Hepatocyte (in vitro differentiated cells): Measurements from ENCODE around the gene ZSCAN12. TPM values are rescaled to one million over a fixed set of nuclear protein-coding genes. Genes with fewer than 3 reads are reported as not detected.

Source experiments
- DNase-seq: peaks from one replicate; pipeline ENCODE4 v3.0.0-alpha.2; 2016; ENCODE audit warnings: low spot score
- H2AFZ ChIP-seq: fragments of 200-600 bp; sonication (generic); 2 replicates; pipeline ENCODE4 v1.6.0; 2016; ENCODE audit warnings: antibody characterized with exemption, mild to moderate bottlenecking
- H3K27ac ChIP-seq: fragments of 200-600 bp; sonication (generic); 2 replicates; pipeline ENCODE4 v1.5.1; 2016; ENCODE audit warnings: mild to moderate bottlenecking
- H3K27me3 ChIP-seq: fragments of 200-600 bp; sonication (generic); 2 replicates; pipeline ENCODE4 v1.6.1; 2016
- H3K36me3 ChIP-seq: fragments of 200-600 bp; sonication (generic); replicated peaks from 2 replicates; pipeline ENCODE4 v1.5.1; 2016; ENCODE audit warnings: low read depth; ENCODE audit not compliant: insufficient read depth
- H3K4me1 ChIP-seq: fragments of 200-600 bp; sonication (generic); 2 replicates; pipeline ENCODE4 v1.5.1; 2016; ENCODE audit warnings: mild to moderate bottlenecking, moderate library complexity; ENCODE audit not compliant: insufficient read depth
- H3K4me2 ChIP-seq: fragments of 200-600 bp; sonication (generic); 2 replicates; pipeline ENCODE4 v1.6.0; 2016
- H3K4me3 ChIP-seq: fragments of 200-600 bp; sonication (generic); 2 replicates; pipeline ENCODE4 v1.5.1; 2016; ENCODE audit warnings: mild to moderate bottlenecking
- H3K79me2 ChIP-seq: fragments of 200-600 bp; sonication (generic); 2 replicates; pipeline ENCODE4 v1.6.0; 2017; ENCODE audit warnings: mild to moderate bottlenecking
- H3K9me2 ChIP-seq: fragments of 200-600 bp; sonication (generic); replicated peaks from 2 replicates; pipeline ENCODE4 v1.6.0; 2017; ENCODE audit warnings: mild to moderate bottlenecking; ENCODE audit not compliant: insufficient read depth
- H3K9me3 ChIP-seq: fragments of 200-600 bp; sonication (generic); 2 replicates; pipeline ENCODE4 v1.5.1; 2016; ENCODE audit warnings: low read depth, mild to moderate bottlenecking
- H4K20me1 ChIP-seq: fragments of 200-600 bp; sonication (generic); 2 replicates; pipeline ENCODE4 v1.6.0; 2016; ENCODE audit warnings: mild to moderate bottlenecking; ENCODE audit not compliant: insufficient read depth, poor library complexity, severe bottlenecking
- EZH2 ChIP-seq: fragments of 200-600 bp; sonication (generic); IDR thresholded peaks from 2 replicates; pipeline ENCODE4 v1.6.1; 2016; ENCODE audit warnings: antibody characterized with exemption, mild to moderate bottlenecking, borderline replicate concordance
- EZH2phosphoT487 ChIP-seq: fragments of 200-600 bp; sonication (generic); IDR thresholded peaks from one replicate; pipeline ENCODE4 v1.6.1; 2018; ENCODE audit warnings: antibody characterized with exemption, mild to moderate bottlenecking, low read depth, moderate library complexity; ENCODE audit not compliant: unreplicated experiment, severe bottlenecking
- WGBS: methylation state at CpG from one replicate; pipeline ENCODE4 v1.1.6; 2016; ENCODE audit warnings: low lambda C conversion rate; ENCODE audit errors: missing lambda C conversion rate; 5-methylcytosine and 5-hydroxymethylcytosine counted together
- polyA plus RNA-seq: library from polyadenylated mRNA; unstranded; fragments of >200 nt; fragmentation: Nextera tagmentation; extraction: Ambion mirVana; gene quantifications from 2 replicates; pipeline ENCODE4 v1.2.1, GENCODE V29; 2016
- total RNA-seq: library from RNA; depleted of rRNA; stranded (reverse); fragments of >200 nt; gene quantifications from 2 replicates; pipeline ENCODE4 v1.2.3, GENCODE V29; 2014
- TF ChIP-seq, protein P1 (sequence below): fragments of 200-600 bp; sonication (generic); IDR thresholded peaks from 2 replicates; pipeline ENCODE4 v1.5.1; 2016; ENCODE audit warnings: antibody characterized with exemption, mild to moderate bottlenecking; ENCODE audit not compliant: poor library complexity

ZSCAN12 gene
- total and polyA plus RNA-seq, 2 experiments from 2014 or later = 2.1 to 6.1 TPM

DNA sequence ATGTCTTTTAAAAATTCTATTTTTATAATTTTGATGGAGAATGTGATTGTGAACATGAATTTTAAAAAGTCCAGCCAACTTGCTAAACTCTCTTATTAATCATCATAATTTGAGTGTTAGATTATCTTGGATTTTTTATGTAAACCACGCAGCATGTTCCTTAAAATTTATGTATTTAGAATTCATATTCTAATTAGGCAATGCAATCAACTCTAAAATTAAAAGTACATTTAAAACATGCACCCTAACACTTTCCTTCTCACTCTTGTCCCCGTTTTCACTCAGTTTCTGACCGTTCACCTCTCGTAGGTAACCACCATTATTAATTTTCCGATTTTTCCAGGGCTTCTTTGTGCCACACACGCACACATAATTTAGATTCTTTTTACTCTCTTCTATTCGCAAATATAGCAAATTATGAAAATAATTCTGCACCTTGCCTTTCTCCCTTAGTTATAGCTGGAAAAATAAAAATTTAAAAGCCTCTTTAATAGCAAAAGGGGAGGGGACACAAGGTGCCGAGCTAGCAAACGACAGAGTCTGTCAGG, 50.1 kb downstream of the ZSCAN12 start:
- Histone ChIP-seq H3K27ac (peak overlapping the region; percentile 77), H4K20me1 (no peaks in the 10 kb centered on the region), H3K4me2 (peak overlapping the region; percentile 73), H3K4me3 (peak overlapping the region; percentile 72), H3K27me3 (peaks cover 8% of the 10 kb centered on the region), H3K9me3 (no peaks in the 10 kb centered on the region), H3K9me2 (no peaks in the 10 kb centered on the region), H3K79me2 (peaks cover 38% of the 10 kb centered on the region), H3K36me3 (no peaks in the 10 kb centered on the region), H2AFZ (peak overlapping the region; percentile 95), H3K4me1 (peaks cover 11% of the 10 kb centered on the region)
- no peak for DNase-seq
- WGBS = 4% methylated on average over 9 of the region's 9 CpGs
- TF ChIP-seq EZH2phosphoT487 = no peak
- TF ChIP-seq, protein P1, sequence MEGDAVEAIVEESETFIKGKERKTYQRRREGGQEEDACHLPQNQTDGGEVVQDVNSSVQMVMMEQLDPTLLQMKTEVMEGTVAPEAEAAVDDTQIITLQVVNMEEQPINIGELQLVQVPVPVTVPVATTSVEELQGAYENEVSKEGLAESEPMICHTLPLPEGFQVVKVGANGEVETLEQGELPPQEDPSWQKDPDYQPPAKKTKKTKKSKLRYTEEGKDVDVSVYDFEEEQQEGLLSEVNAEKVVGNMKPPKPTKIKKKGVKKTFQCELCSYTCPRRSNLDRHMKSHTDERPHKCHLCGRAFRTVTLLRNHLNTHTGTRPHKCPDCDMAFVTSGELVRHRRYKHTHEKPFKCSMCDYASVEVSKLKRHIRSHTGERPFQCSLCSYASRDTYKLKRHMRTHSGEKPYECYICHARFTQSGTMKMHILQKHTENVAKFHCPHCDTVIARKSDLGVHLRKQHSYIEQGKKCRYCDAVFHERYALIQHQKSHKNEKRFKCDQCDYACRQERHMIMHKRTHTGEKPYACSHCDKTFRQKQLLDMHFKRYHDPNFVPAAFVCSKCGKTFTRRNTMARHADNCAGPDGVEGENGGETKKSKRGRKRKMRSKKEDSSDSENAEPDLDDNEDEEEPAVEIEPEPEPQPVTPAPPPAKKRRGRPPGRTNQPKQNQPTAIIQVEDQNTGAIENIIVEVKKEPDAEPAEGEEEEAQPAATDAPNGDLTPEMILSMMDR = no peak
- TF ChIP-seq EZH2 = no peak

DNA sequence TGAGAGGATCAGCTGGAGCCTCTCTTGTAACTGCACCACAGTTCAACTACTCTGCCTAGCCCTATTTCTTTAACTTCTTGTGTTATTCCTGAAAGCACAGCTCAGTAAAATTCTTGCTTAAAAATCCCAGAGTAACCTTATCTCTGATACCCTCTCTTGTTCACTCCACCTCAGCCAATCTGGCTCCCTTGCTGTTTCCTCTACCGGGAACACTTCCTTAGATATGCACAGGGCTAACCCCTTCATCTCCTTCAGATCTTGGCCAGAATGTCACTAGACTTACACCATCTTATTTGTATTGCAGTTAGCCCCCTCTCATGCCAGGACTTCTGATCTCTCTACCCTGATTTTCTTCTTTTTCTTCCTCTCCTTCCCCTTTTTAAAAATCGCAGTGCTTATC, 52.4 kb downstream of the ZSCAN12 start:
- H3K27ac ChIP-seq = no peak overlapping the region
- H2AFZ ChIP-seq = no peak overlapping the region
- no peaks in the 10 kb centered on the region for H4K20me1 ChIP-seq
- DNase-seq = no peak
- TF ChIP-seq EZH2 (no peak), EZH2phosphoT487 (no peak)
- TF ChIP-seq, protein P1 = no peak
- no peaks in the 10 kb centered on the region for H3K36me3 ChIP-seq
- H3K9me3 ChIP-seq = no peaks in the 10 kb centered on the region
- no peak overlapping the region for H3K4me2 ChIP-seq
- H3K9me2 ChIP-seq = no peaks in the 10 kb centered on the region
- H3K27me3 ChIP-seq = peaks cover 8% of the 10 kb centered on the region
- H3K4me3 ChIP-seq = no peak overlapping the region
- WGBS = 35% methylated on average over 2 of the region's 2 CpGs
- H3K4me1 ChIP-seq = peaks cover 11% of the 10 kb centered on the region
- peaks cover 21% of the 10 kb centered on the region for H3K79me2 ChIP-seq

DNA sequence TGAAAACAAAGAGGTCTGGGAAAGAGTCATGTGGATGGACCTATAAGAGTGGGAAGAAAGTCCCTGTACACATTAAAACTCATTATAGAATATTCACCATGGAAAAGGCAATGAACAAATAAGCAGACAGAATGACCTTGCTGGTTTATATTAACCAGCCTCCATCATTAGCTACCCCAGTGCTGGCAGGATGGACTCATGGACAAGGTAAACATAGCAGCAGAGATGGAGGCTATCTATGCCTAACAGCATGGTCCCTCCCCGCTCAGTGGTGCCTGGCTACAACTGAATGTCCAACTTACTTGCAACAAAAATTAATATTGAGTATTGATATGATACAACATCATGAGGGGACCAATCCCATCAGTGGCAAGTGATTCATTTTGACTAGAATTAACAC, 54.3 kb downstream of the ZSCAN12 start:
- peaks cover 1% of the 10 kb centered on the region for H3K79me2 ChIP-seq
- DNase-seq = no peak
- H4K20me1 ChIP-seq = no peaks in the 10 kb centered on the region
- H3K4me3 ChIP-seq = no peak overlapping the region
- no peaks in the 10 kb centered on the region for H3K36me3 ChIP-seq
- WGBS = 78% methylated on average over 1 of the region's 1 CpG
- H3K27ac ChIP-seq = no peak overlapping the region
- H3K4me2 ChIP-seq = no peak overlapping the region
- H3K27me3 ChIP-seq = peaks cover 8% of the 10 kb centered on the region
- H3K9me2 ChIP-seq = no peaks in the 10 kb centered on the region
- H2AFZ ChIP-seq = no peak overlapping the region
- no peaks in the 10 kb centered on the region for H3K4me1 ChIP-seq
- no peaks in the 10 kb centered on the region for H3K9me3 ChIP-seq
- TF ChIP-seq, protein P1 = no peak
- TF ChIP-seq EZH2 (no peak), EZH2phosphoT487 (no peak)
